ENCODE data around the gene SF3B3. TPM values are rescaled to one million over a fixed set of nuclear protein-coding genes. Genes with fewer than 3 reads are reported as not detected.

SF3B3 gene
- total RNA-seq (10 to 100 TPM; 41.9 to 71.5 (median 59.5) TPM), polyA plus RNA-seq (10 to 100 TPM; 23.8 to 98.5 (median 30.6) TPM)

DNA sequence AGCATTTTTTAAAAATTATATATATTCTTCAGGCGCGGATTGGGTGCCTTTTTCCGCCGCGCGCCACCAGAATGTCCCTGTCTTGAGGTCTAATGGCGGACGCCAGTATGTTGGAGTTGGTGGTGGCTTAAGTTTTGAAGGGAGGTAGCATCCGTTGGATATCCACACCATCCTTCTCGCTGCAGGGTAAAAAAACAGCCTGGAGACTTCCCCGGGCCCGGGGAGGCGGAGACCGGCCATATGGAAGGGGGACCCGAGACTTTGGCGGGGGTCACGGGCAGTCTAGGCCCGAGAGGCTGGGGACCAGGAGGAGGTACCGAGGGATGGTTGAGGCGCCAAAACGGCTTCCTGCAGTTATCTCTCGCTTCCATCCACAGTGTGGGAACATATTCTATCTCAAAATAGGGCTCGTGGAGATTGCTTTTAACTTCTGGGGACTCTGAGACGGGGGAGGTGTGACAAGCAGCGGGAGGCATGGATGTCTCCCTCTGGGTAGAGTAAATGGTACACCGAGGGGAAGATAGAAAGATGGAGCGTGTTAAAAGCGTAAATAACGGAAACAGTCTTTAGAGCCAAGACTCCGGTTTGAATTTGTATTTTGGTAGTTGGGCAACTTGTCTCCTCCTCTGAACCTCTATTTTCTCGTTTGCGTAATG lies at the start of gene SF3B3:
Gene SF3B3 (plus strand): TSS at position 74 of the 656 bp plus-strand sequence. CDS start 2,841 bp downstream, outside the sequence.
- Histone ChIP-seq H3K36me3 (peaks cover 3 to 33% (median 8%) of the 10 kb centered on the region in 4 donors), H3K27me3 (no peaks in the 10 kb centered on the region), H3K27ac (peak within 1 kb of the TSS; percentile 85 to 94 (median 88)), H3K4me1 (peaks cover 0 to 48% (median 42%) of the 10 kb centered on the region in 4 donors), H3K4me3 (peak within 1 kb of the TSS; percentile 68 to 87 (median 80)), H3K9me3 (no peaks in the 10 kb centered on the region)
- 0% methylated on average over 32 of the region's 32 CpGs for WGBS, 2 donors
- intact Hi-C loops (cut with DNase I), result loop anchor here (10.0 kb wide), 2 partner anchors 221 to 251 kb away; no protein-coding TSS in a partner anchor
- TF ChIP-seq POLR2AphosphoS5 (IDR thresholded peaks at IDR 0.05) (peak in 3 of 4 donors; percentile 36 to 87 (median 76)), EP300 (IDR thresholded peaks at IDR 0.05) (no peak), POLR2A (IDR thresholded peaks at IDR 0.05) (no peak)
- TF ChIP-seq, protein P1, sequence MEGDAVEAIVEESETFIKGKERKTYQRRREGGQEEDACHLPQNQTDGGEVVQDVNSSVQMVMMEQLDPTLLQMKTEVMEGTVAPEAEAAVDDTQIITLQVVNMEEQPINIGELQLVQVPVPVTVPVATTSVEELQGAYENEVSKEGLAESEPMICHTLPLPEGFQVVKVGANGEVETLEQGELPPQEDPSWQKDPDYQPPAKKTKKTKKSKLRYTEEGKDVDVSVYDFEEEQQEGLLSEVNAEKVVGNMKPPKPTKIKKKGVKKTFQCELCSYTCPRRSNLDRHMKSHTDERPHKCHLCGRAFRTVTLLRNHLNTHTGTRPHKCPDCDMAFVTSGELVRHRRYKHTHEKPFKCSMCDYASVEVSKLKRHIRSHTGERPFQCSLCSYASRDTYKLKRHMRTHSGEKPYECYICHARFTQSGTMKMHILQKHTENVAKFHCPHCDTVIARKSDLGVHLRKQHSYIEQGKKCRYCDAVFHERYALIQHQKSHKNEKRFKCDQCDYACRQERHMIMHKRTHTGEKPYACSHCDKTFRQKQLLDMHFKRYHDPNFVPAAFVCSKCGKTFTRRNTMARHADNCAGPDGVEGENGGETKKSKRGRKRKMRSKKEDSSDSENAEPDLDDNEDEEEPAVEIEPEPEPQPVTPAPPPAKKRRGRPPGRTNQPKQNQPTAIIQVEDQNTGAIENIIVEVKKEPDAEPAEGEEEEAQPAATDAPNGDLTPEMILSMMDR (IDR thresholded peaks at IDR 0.05), result no peak
- DNase-seq, result peak; percentile 75

DNA sequence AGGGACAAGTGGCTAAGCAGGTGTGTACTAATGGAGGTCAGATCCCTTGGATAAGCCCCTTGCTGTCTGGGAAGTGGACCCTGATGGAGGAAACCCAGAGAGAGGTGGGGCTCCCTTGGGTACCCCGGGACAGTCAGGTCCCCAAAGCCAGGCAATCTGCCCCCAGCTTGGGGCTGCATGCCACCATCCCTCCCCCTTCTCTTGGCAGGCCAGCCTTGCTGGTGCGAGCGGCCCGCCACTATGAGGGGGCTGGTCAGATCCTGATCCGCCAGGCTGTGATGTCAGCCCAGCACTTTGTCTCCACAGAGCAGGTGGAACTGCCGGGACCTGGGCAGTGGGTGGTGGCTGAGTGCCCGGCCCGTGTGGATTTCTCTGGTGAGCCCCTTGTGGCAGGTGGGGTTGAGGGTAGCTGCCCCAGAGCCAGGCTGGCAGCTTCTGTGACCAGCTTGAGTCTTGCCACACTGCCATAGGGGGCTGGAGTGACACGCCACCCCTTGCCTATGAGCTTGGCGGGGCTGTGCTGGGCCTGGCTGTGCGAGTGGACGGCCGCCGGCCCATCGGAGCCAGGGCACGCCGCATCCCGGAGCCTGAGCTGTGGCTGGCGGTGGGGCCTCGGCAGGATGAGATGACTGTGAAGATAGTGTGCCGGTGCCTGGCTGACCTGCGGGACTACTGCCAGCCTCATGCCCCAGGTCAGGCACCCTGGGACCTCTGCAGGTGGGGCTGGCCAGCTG lies 49.1 kb upstream of the SF3B3 start:
- no peaks in the 10 kb centered on the region for H3K27me3 ChIP-seq
- no peak for TF ChIP-seq EP300 (IDR thresholded peaks at IDR 0.05)
- no peak for TF ChIP-seq POLR2AphosphoS5 (IDR thresholded peaks at IDR 0.05)
- no peak for TF ChIP-seq POLR2A (IDR thresholded peaks at IDR 0.05)
- TF ChIP-seq, protein P1 (IDR thresholded peaks at IDR 0.05), result no peak
- 95 to 96% methylated on average over 22 of the region's 22 CpGs for WGBS, 2 donors
- H3K9me3 ChIP-seq, result no peaks in the 10 kb centered on the region
- H3K36me3 ChIP-seq, result peaks cover 19 to 69% (median 24%) of the 10 kb centered on the region in 4 donors
- peaks cover 0 to 4% (median 0%) of the 10 kb centered on the region in 4 donors for H3K4me1 ChIP-seq
- intact Hi-C loops (cut with DNase I), result no loop called here
- H3K27ac ChIP-seq, result no peak overlapping the region
- no peak for DNase-seq
- H3K4me3 ChIP-seq, result no peak overlapping the region

DNA sequence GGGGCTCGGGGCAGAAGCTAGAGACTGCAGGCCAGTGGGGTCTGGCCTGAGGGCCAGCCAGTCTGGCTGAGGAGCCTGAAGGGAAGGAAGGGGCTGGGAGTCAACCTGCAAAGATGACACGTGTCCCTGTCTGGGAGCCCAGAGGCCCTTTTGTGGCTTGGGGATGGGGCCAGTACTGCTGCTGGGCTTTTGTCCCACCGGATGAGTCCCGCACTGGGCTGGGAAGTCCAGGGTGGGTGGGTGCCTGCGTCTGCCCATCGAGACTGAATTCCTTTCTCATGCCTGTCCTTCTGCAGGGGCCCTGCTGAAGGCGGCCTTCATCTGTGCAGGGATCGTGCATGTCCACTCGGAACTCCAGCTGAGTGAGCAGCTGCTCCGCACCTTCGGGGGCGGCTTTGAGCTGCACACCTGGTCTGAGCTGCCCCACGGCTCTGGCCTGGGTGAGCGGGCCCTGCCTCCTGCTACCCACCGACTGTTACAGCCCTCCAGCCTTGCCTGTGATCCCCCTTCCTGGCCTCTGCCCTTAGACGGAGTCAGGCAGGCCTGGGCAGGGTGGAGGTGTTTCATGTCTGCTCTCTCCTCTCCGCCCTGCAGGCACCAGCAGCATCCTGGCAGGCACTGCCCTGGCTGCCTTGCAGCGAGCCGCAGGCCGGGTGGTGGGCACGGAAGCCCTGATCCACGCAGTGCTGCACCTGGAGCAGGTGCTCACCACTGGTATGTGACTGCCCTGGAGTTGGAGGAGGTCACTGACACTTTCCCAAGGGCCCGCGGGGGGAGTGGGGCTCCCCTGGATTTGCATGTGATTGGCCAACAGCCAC lies 48.4 kb upstream of the SF3B3 start:
- Histone ChIP-seq H3K4me1 (peaks cover 0 to 4% (median 0%) of the 10 kb centered on the region in 4 donors), H3K9me3 (no peaks in the 10 kb centered on the region), H3K36me3 (peaks cover 19 to 76% (median 26%) of the 10 kb centered on the region in 4 donors), H3K4me3 (no peak overlapping the region), H3K27me3 (no peaks in the 10 kb centered on the region), H3K27ac (no peak overlapping the region)
- intact Hi-C loops (cut with DNase I), result no loop called here
- WGBS, 2 donors, result 93 to 95% methylated on average over 24 of the region's 24 CpGs
- TF ChIP-seq, protein P1 (IDR thresholded peaks at IDR 0.05), result no peak
- TF ChIP-seq POLR2A (IDR thresholded peaks at IDR 0.05), result no peak
- no peak for TF ChIP-seq EP300 (IDR thresholded peaks at IDR 0.05)
- TF ChIP-seq POLR2AphosphoS5 (IDR thresholded peaks at IDR 0.05), result no peak
- DNase-seq, result no peak

DNA sequence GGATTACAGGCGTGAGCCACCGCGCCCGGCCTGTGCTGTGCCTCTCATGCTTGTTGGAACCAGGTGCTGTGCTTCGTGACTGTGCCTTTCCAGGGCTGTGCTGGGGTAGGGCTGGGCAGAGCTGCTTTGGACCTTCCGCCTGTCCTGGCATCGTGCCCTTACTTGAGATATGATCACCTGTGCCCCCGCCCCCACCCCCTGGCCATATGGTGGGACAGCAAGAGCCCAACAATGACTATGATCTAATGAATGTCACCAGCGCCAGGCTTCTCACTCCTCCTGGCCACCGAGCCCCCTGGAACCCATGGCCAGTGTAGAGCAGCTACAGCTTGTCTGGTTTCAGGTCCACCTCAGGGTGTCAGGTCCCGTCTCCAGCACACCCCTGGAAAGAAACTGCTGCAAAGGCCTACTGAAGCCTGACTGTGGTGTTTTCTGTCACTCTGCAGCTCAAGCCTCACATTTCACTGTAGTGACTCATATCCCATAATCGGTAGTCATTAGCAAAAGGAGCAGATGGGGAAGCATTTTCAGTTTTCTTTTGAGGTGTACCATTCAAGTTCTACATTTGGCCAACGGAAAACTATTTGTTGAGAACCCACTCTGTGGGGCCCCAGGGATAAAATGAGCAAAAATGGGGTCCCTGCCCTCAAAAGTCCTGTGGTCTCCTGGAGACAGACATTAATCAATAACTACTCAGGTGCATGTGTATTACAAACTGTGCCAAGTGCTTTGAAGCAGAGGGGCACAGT lies 47.2 kb upstream of the SF3B3 start:
- Histone ChIP-seq H3K36me3 (peaks cover 19 to 86% (median 29%) of the 10 kb centered on the region in 4 donors), H3K9me3 (no peaks in the 10 kb centered on the region), H3K27me3 (no peaks in the 10 kb centered on the region), H3K4me1 (peaks cover 0 to 4% (median 0%) of the 10 kb centered on the region in 4 donors), H3K4me3 (no peak overlapping the region), H3K27ac (peak overlapping the region in 2 of 4 donors; percentile 18 to 46)
- WGBS, 2 donors, result 78 to 79% methylated on average over 13 of the region's 13 CpGs
- intact Hi-C loops (cut with DNase I), result no loop called here
- TF ChIP-seq POLR2A (IDR thresholded peaks at IDR 0.05) (no peak), POLR2AphosphoS5 (IDR thresholded peaks at IDR 0.05) (no peak), EP300 (IDR thresholded peaks at IDR 0.05) (no peak)
- TF ChIP-seq, protein P1 (IDR thresholded peaks at IDR 0.05), result no peak
- no peak for DNase-seq
